ENCODE measurements around the gene FOXL1. TPM values are rescaled to one million over a fixed set of nuclear protein-coding genes. Genes with fewer than 3 reads are reported as not detected.

FOXL1 gene
- total RNA-seq, 4 donors from 2014 or later = 0.45 to 1.9 (median 1.1) TPM

GRCh38 chr16:86602521-86602920 lies 24.2 kb downstream of the FOXL1 start:
- Histone ChIP-seq H3K27me3 (no peaks in the 10 kb centered on the region), H3K27ac (no peak overlapping the region), H3K36me3 (no peaks in the 10 kb centered on the region), H3K4me1 (no peaks in the 10 kb centered on the region), H3K4me3 (replicated peaks in 1 of 3) (no peak overlapping the region), H3K9me3 (no peaks in the 10 kb centered on the region)
- TF ChIP-seq POLR2A (IDR thresholded peaks at IDR 0.05) = no peak
- TF ChIP-seq CTCF (IDR thresholded peaks at IDR 0.05) = no peak
- DNase-seq = no peak
- 80% methylated on average over 4 of the region's 4 CpGs for WGBS, 2 donors
- intact Hi-C loops (cut with DNase I) = no loop called here

GRCh38 chr16:86604436-86605193 lies 26.3 kb downstream of the FOXL1 start:
- 76 to 80% methylated on average over 16 of the region's 16 CpGs for WGBS, 2 donors
- no peaks in the 10 kb centered on the region for H3K27me3 ChIP-seq
- H3K9me3 ChIP-seq = no peaks in the 10 kb centered on the region
- no peak overlapping the region for H3K4me3 ChIP-seq (replicated peaks in 1 of 3)
- no peak for DNase-seq
- H3K4me1 ChIP-seq = no peaks in the 10 kb centered on the region
- H3K27ac ChIP-seq = no peak overlapping the region
- TF ChIP-seq POLR2A (IDR thresholded peaks at IDR 0.05) (no peak), CTCF (IDR thresholded peaks at IDR 0.05) (no peak)
- intact Hi-C loops (cut with DNase I) = no loop called here
- H3K36me3 ChIP-seq = no peaks in the 10 kb centered on the region

GRCh38 chr16:86605950-86606349 lies 27.6 kb downstream of the FOXL1 start:
- Histone ChIP-seq H3K36me3 (no peaks in the 10 kb centered on the region), H3K27me3 (no peaks in the 10 kb centered on the region), H3K4me1 (no peaks in the 10 kb centered on the region), H3K4me3 (replicated peaks in 1 of 3) (no peak overlapping the region), H3K27ac (no peak overlapping the region), H3K9me3 (no peaks in the 10 kb centered on the region)
- intact Hi-C loops (cut with DNase I) = no loop called here
- WGBS, 2 donors = 92 to 100% methylated on average over 1 to 3 of the region's 3 CpGs
- DNase-seq = no peak
- TF ChIP-seq CTCF (IDR thresholded peaks at IDR 0.05) = no peak

- DNase-seq = no peak
- 28 to 45% methylated on average over 2 of the region's 2 CpGs for WGBS, 2 donors
- Histone ChIP-seq H3K36me3 (no peaks in the 10 kb centered on the region), H3K4me3 (replicated peaks in 1 of 3) (no peak overlapping the region), H3K27me3 (no peaks in the 10 kb centered on the region), H3K9me3 (no peaks in the 10 kb centered on the region), H3K27ac (no peak overlapping the region), H3K4me1 (no peaks in the 10 kb centered on the region)
- TF ChIP-seq POLR2A (IDR thresholded peaks at IDR 0.05) (no peak), CTCF (IDR thresholded peaks at IDR 0.05) (no peak)
- intact Hi-C loops (cut with DNase I) = no loop called here
Measured at GRCh38 chr16:86608301-86608747, 30.0 kb downstream of the FOXL1 start.

GRCh38 chr16:86609115-86609514 lies 30.8 kb downstream of the FOXL1 start:
- Histone ChIP-seq H3K4me3 (replicated peaks in 1 of 3) (no peak overlapping the region), H3K27me3 (no peaks in the 10 kb centered on the region), H3K4me1 (no peaks in the 10 kb centered on the region), H3K9me3 (no peaks in the 10 kb centered on the region), H3K27ac (no peak overlapping the region), H3K36me3 (no peaks in the 10 kb centered on the region)
- intact Hi-C loops (cut with DNase I) = no loop called here
- 75 to 83% methylated on average over 6 of the region's 6 CpGs for WGBS, 2 donors
- no peak for TF ChIP-seq CTCF (IDR thresholded peaks at IDR 0.05)
- no peak for TF ChIP-seq POLR2A (IDR thresholded peaks at IDR 0.05)
- DNase-seq = no peak
